Endothelial cell (in vitro differentiated cells): ENCODE results near the gene CAMTA1. TPM values are rescaled to one million over a fixed set of nuclear protein-coding genes. Genes with fewer than 3 reads are reported as not detected.

Experiments
- DNase-seq: peaks from one replicate; pipeline ENCODE4 v3.0.0; 2021; ENCODE audit warnings: low spot score
- H3K27ac Mint-ChIP-seq: one replicate; pipeline ENCODE4 v1.8.0; 2021; ENCODE audit warnings: mixed read lengths, inconsistent platforms; ENCODE audit not compliant: unreplicated experiment
- H3K27me3 Mint-ChIP-seq: one replicate; pipeline ENCODE4 v1.8.0; 2021; ENCODE audit warnings: mild to moderate bottlenecking, moderate library complexity, mixed read lengths, inconsistent platforms; ENCODE audit not compliant: unreplicated experiment
- H3K36me3 Mint-ChIP-seq: one replicate; pipeline ENCODE4 v1.8.0; 2021; ENCODE audit warnings: mild to moderate bottlenecking, low read depth, mixed read lengths, inconsistent platforms; ENCODE audit not compliant: unreplicated experiment
- H3K4me1 Mint-ChIP-seq: one replicate; pipeline ENCODE4 v1.8.0; 2021; ENCODE audit warnings: mild to moderate bottlenecking, mixed read lengths, inconsistent platforms; ENCODE audit not compliant: unreplicated experiment
- H3K4me3 Mint-ChIP-seq: one replicate; pipeline ENCODE4 v1.8.0; 2021; ENCODE audit warnings: mild to moderate bottlenecking, mixed read lengths, inconsistent platforms; ENCODE audit not compliant: unreplicated experiment
- H3K9me3 Mint-ChIP-seq: one replicate; pipeline ENCODE4 v1.8.0; 2021; ENCODE audit warnings: mixed read lengths, inconsistent platforms; ENCODE audit not compliant: unreplicated experiment
- total RNA-seq: library from RNA; stranded (reverse); fragmentation: NEBNext Ultra II Directional; extraction: Animal tissue kit (Norgen Biotek cat#: 25700); gene quantifications from one replicate; pipeline ENCODE4 v1.2.1, GENCODE V29; 2021; ENCODE audit not compliant: unreplicated experiment
- TF ChIP-seq, protein P1 (sequence below): fragments of 200-600 bp; sonication (generic); IDR thresholded peaks from one replicate; pipeline ENCODE4 v1.5.0; 2021; ENCODE audit warnings: antibody characterized with exemption; ENCODE audit not compliant: unreplicated experiment

CAMTA1 gene
- total RNA-seq, 1 donor from 2014 or later, result 87.3 TPM

DNA sequence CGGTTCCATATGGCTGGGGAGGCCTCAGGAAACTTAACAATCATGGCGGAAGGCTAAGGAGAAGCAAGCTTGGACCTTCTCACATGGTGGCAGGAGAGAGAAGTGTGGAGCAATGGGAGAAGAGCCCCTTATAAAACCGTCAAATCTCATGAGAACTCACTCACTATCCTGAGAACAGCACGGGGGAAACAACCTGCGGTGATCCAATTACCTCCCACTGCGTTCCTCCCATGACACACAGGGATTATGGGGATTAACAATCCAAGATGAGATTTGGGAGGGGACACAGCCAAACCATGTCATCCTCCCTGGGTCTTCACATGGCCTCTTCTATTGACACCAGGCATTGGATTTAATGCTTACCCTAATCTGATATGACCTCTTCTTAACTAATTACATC, 530.7 kb downstream of the CAMTA1 start:
- H3K36me3 Mint-ChIP-seq, result no peaks in the 10 kb centered on the region
- no peak overlapping the region for H3K4me3 Mint-ChIP-seq
- DNase-seq, result no peak
- TF ChIP-seq, protein P1, sequence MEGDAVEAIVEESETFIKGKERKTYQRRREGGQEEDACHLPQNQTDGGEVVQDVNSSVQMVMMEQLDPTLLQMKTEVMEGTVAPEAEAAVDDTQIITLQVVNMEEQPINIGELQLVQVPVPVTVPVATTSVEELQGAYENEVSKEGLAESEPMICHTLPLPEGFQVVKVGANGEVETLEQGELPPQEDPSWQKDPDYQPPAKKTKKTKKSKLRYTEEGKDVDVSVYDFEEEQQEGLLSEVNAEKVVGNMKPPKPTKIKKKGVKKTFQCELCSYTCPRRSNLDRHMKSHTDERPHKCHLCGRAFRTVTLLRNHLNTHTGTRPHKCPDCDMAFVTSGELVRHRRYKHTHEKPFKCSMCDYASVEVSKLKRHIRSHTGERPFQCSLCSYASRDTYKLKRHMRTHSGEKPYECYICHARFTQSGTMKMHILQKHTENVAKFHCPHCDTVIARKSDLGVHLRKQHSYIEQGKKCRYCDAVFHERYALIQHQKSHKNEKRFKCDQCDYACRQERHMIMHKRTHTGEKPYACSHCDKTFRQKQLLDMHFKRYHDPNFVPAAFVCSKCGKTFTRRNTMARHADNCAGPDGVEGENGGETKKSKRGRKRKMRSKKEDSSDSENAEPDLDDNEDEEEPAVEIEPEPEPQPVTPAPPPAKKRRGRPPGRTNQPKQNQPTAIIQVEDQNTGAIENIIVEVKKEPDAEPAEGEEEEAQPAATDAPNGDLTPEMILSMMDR, result no peak
- no peaks in the 10 kb centered on the region for H3K27me3 Mint-ChIP-seq
- H3K27ac Mint-ChIP-seq, result no peak overlapping the region
- H3K4me1 Mint-ChIP-seq, result peaks cover 11% of the 10 kb centered on the region
- H3K9me3 Mint-ChIP-seq, result no peaks in the 10 kb centered on the region

DNA sequence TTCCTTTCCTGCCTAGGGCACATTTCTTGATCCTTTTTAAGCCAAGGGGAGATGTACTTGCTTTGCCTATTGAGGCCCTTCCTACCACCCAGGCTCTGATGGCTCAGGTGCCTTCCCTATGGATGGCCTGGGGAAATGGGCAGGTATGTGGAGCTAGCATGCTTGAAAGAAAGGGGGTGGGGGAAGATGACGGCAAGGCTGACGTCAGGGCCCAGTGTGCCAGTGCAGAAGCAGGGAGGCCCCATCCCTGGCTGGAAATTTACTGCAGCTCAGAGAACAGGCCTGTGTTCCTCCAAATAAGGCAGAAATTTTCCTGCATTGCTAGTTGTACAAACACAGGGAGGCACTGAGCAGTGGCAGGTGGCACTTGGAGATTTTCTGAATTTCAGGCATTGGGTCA, 532.6 kb downstream of the CAMTA1 start:
- TF ChIP-seq, protein P1, result no peak
- H3K27ac Mint-ChIP-seq, result no peak overlapping the region
- no peaks in the 10 kb centered on the region for H3K36me3 Mint-ChIP-seq
- peaks cover 5% of the 10 kb centered on the region for H3K4me1 Mint-ChIP-seq
- no peaks in the 10 kb centered on the region for H3K27me3 Mint-ChIP-seq
- no peak for DNase-seq
- H3K9me3 Mint-ChIP-seq, result no peaks in the 10 kb centered on the region
- H3K4me3 Mint-ChIP-seq, result no peak overlapping the region

DNA sequence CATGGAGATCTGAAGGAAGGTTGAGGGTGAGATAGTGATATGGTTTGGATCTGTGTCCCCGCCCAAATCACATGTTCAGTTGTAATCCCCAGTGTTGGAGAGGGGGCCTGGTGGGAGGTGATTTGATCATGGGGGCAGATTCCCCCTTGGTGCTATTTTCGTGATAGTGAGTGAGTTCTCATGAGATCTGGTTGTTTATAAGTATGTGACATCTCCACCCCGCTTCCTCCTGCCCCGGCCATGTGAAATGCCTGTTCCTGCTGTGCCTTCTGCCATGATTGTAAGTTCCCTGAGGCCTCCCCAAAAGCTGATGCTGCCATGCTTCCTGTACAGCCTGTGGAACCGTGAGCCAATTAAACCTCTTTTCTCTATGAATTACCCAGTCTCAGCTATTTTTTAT, 533.9 kb downstream of the CAMTA1 start:
- Mint-ChIP-seq H3K4me3 (no peak overlapping the region), H3K27ac (no peak overlapping the region), H3K27me3 (no peaks in the 10 kb centered on the region), H3K36me3 (no peaks in the 10 kb centered on the region), H3K4me1 (no peaks in the 10 kb centered on the region), H3K9me3 (no peaks in the 10 kb centered on the region)
- DNase-seq, result no peak
- TF ChIP-seq, protein P1, result no peak

DNA sequence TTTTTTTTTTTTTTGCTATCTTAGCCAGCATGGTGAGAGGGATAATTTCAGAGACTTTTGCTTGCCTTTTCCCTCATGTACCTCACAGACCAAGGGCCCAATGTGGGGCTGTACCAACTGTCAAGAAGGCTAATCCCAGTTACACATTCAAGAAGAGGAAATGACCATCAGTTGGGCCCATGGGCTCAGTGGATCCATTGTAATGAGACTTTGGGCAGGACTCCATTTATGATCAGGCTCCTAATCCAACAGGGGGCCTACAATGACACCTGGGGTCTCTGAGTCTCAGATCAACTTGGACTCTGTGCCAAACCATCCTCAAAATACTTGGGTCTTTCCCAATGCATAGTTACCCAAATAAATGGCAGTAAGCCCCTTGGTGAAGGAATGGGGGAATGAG, 535.4 kb downstream of the CAMTA1 start:
- no peak overlapping the region for H3K4me3 Mint-ChIP-seq
- no peak overlapping the region for H3K27ac Mint-ChIP-seq
- TF ChIP-seq, protein P1, result no peak
- no peaks in the 10 kb centered on the region for H3K27me3 Mint-ChIP-seq
- no peaks in the 10 kb centered on the region for H3K36me3 Mint-ChIP-seq
- no peaks in the 10 kb centered on the region for H3K4me1 Mint-ChIP-seq
- DNase-seq, result no peak
- no peaks in the 10 kb centered on the region for H3K9me3 Mint-ChIP-seq

DNA sequence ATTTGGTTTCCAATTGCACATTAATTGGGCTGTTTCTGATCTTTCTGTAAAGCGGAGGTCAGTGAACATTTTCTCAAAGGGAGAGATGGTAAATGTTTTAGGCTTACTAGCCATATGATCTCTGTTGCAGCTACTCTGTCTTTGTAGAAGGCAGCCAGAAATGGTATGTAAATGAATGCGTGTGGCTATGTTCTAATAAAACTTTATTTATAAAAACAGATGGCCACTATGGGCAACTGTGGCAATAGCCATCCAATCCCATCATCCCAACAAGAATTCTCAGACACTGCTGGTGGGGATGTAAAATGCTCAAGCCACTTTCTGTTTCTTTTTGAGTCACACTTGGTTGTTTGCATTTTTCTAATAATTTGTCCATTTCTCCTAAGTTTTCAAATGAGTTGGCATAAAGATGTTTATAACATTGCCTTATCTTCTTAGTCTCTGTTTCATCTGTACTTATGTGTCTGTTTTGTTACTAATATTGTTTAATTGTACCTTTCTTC, 537.1 kb downstream of the CAMTA1 start:
- TF ChIP-seq, protein P1, result no peak
- Mint-ChIP-seq H3K9me3 (peaks cover 4% of the 10 kb centered on the region), H3K27ac (no peak overlapping the region), H3K36me3 (peaks cover 4% of the 10 kb centered on the region), H3K4me1 (no peaks in the 10 kb centered on the region), H3K27me3 (no peaks in the 10 kb centered on the region), H3K4me3 (no peak overlapping the region)
- no peak for DNase-seq
